ENCODE data around the gene NT5C.

GRCh38 chr17:75155191-75155601 lies 23.7 kb upstream of the NT5C start:
- TF ChIP-seq POLR2A (IDR thresholded peaks at IDR 0.05) (no peak), CTCF (IDR thresholded peaks at IDR 0.05) (no peak)
